Measurements from ENCODE around the gene RPGRIP1L. TPM values are rescaled to one million over a fixed set of nuclear protein-coding genes. Genes with fewer than 3 reads are reported as not detected.

Gene RPGRIP1L
- total RNA-seq, 2 donors from 2014 or later = 6.1 to 12.1 TPM

- DNase-seq (ENCODE audit: low spot score) = no peak
- H3K27me3 ChIP-seq (replicated peaks; ENCODE audit: insufficient read depth) = no peaks in the 10 kb centered on the region
- no peak for TF ChIP-seq POLR2AphosphoS5 (IDR thresholded peaks at IDR 0.05)
- TF ChIP-seq CTCF (IDR thresholded peaks at IDR 0.05) = no peak
- no peak for TF ChIP-seq POLR2A (IDR thresholded peaks at IDR 0.05)
- intact Hi-C loops (cut with DNase I) = no loop called here
- H3K4me3 ChIP-seq = no peak overlapping the region
- no peaks in the 10 kb centered on the region for H3K9me3 ChIP-seq
- H3K36me3 ChIP-seq = no peaks in the 10 kb centered on the region
- H3K4me1 ChIP-seq (replicated peaks) = no peaks in the 10 kb centered on the region
- no peak overlapping the region for H3K27ac ChIP-seq
- WGBS = 86% methylated on average over 3 of the region's 3 CpGs
Observed at GRCh38 chr16:53730693-53731092, 27.0 kb upstream of the RPGRIP1L start.

GRCh38 chr16:53726625-53727024, 23.0 kb upstream of the RPGRIP1L start:
- H3K27ac ChIP-seq = no peak overlapping the region
- H3K4me1 ChIP-seq (replicated peaks) = no peaks in the 10 kb centered on the region
- intact Hi-C loops (cut with DNase I) = no loop called here
- H3K4me3 ChIP-seq = no peak overlapping the region
- H3K27me3 ChIP-seq (replicated peaks; ENCODE audit: insufficient read depth) = no peaks in the 10 kb centered on the region
- no peaks in the 10 kb centered on the region for H3K36me3 ChIP-seq
- H3K9me3 ChIP-seq = no peaks in the 10 kb centered on the region
- TF ChIP-seq CTCF (IDR thresholded peaks at IDR 0.05) (no peak), POLR2AphosphoS5 (IDR thresholded peaks at IDR 0.05) (no peak), POLR2A (IDR thresholded peaks at IDR 0.05) (no peak)
- DNase-seq (ENCODE audit: low spot score) = no peak

- Histone ChIP-seq H3K36me3 (no peaks in the 10 kb centered on the region), H3K4me1 (replicated peaks) (no peaks in the 10 kb centered on the region), H3K9me3 (no peaks in the 10 kb centered on the region), H3K27me3 (replicated peaks; ENCODE audit: insufficient read depth) (no peaks in the 10 kb centered on the region), H3K4me3 (no peak overlapping the region), H3K27ac (no peak overlapping the region)
- no peak for TF ChIP-seq POLR2A (IDR thresholded peaks at IDR 0.05)
- 85% methylated on average over 5 of the region's 5 CpGs for WGBS
- no peak for DNase-seq (ENCODE audit: low spot score)
- intact Hi-C loops (cut with DNase I) = no loop called here
Observed at GRCh38 chr16:53721017-53721416, 17.4 kb upstream of the RPGRIP1L start.

- intact Hi-C loops (cut with DNase I) = no loop called here
Observed at GRCh38 chr16:53717577-53717976, 13.9 kb upstream of the RPGRIP1L start.

GRCh38 chr16:53715023-53715384, 11.3 kb upstream of the RPGRIP1L start:
- WGBS = 72% methylated on average over 2 of the region's 2 CpGs
- H3K4me1 ChIP-seq (replicated peaks) = no peaks in the 10 kb centered on the region
- no peaks in the 10 kb centered on the region for H3K27me3 ChIP-seq (replicated peaks; ENCODE audit: insufficient read depth)
- H3K4me3 ChIP-seq = no peak overlapping the region
- no peak overlapping the region for H3K27ac ChIP-seq
- DNase-seq (ENCODE audit: low spot score) = no peak
- H3K9me3 ChIP-seq = no peaks in the 10 kb centered on the region
- intact Hi-C loops (cut with DNase I) = no loop called here
- H3K36me3 ChIP-seq = no peaks in the 10 kb centered on the region
- no peak for TF ChIP-seq POLR2A (IDR thresholded peaks at IDR 0.05)

More at GRCh38 chr16:53717577-53717976, 13.9 kb upstream of the RPGRIP1L start:
- Histone ChIP-seq H3K4me1 (replicated peaks) (no peaks in the 10 kb centered on the region), H3K27me3 (replicated peaks; ENCODE audit: insufficient read depth) (no peaks in the 10 kb centered on the region), H3K9me3 (no peaks in the 10 kb centered on the region), H3K27ac (no peak overlapping the region), H3K4me3 (no peak overlapping the region), H3K36me3 (no peaks in the 10 kb centered on the region)
- 78% methylated on average over 3 of the region's 3 CpGs for WGBS
- TF ChIP-seq POLR2A (IDR thresholded peaks at IDR 0.05) (no peak), CTCF (IDR thresholded peaks at IDR 0.05) (no peak), POLR2AphosphoS5 (IDR thresholded peaks at IDR 0.05) (no peak)
- DNase-seq (ENCODE audit: low spot score) = no peak

- intact Hi-C loops (cut with DNase I) = no loop called here
- no peaks in the 10 kb centered on the region for H3K4me1 ChIP-seq (replicated peaks)
- no peak overlapping the region for H3K4me3 ChIP-seq
- H3K36me3 ChIP-seq = no peaks in the 10 kb centered on the region
- no peak for DNase-seq (ENCODE audit: low spot score)
- H3K9me3 ChIP-seq = no peaks in the 10 kb centered on the region
- H3K27ac ChIP-seq = no peak overlapping the region
- H3K27me3 ChIP-seq (replicated peaks; ENCODE audit: insufficient read depth) = no peaks in the 10 kb centered on the region
- TF ChIP-seq POLR2A (IDR thresholded peaks at IDR 0.05) (no peak), CTCF (IDR thresholded peaks at IDR 0.05) (no peak), POLR2AphosphoS5 (IDR thresholded peaks at IDR 0.05) (no peak)
- 39% methylated on average over 7 of the region's 7 CpGs for WGBS
Observed at GRCh38 chr16:53714205-53715022, 10.8 kb upstream of the RPGRIP1L start.

Data from prostate gland (tissue), 2 donors.